Neuronal stem cell (in vitro differentiated cells): ENCODE results near the gene UXT.
A peak's percentile ranks its signal among the peaks of the same experiment; 100 is the strongest.

Experiments used
- DNase-seq: peaks from one replicate; pipeline ENCODE4 v3.0.0-alpha.2; 2013; ENCODE audit warnings: low spot score
- H2AFZ ChIP-seq: one replicate; pipeline ENCODE4 v1.6.1; 2013; ENCODE audit warnings: mild to moderate bottlenecking, low read length, inconsistent platforms
- H2AK5ac ChIP-seq: 2 replicates; pipeline ENCODE4 v1.6.1; 2013; ENCODE audit warnings: low read depth, mild to moderate bottlenecking, inconsistent platforms, low read length, moderate library complexity, mixed read lengths
- H2BK120ac ChIP-seq: 2 replicates; pipeline ENCODE4 v1.6.1; 2013; ENCODE audit warnings: low read depth, mild to moderate bottlenecking, inconsistent platforms, low read length, moderate library complexity, mixed read lengths
- H2BK12ac ChIP-seq: one replicate; pipeline ENCODE4 v1.6.1; 2013; ENCODE audit warnings: low read length, inconsistent platforms
- H2BK15ac ChIP-seq: 2 replicates; pipeline ENCODE4 v1.6.1; 2013; ENCODE audit warnings: mild to moderate bottlenecking, low read length, inconsistent platforms, mixed read lengths
- H2BK5ac ChIP-seq: one replicate; pipeline ENCODE4 v1.6.1; 2013; ENCODE audit warnings: inconsistent platforms, mild to moderate bottlenecking, low read length, moderate library complexity
- H3K14ac ChIP-seq: one replicate; pipeline ENCODE4 v1.6.1; 2013; ENCODE audit warnings: low read length, inconsistent platforms
- H3K18ac ChIP-seq: 2 replicates; pipeline ENCODE4 v1.6.1; 2013; ENCODE audit warnings: low read length, inconsistent platforms
- H3K23ac ChIP-seq: 2 replicates; pipeline ENCODE4 v1.6.1; 2013; ENCODE audit warnings: low read depth, mild to moderate bottlenecking, mixed read lengths, low read length, inconsistent platforms; ENCODE audit not compliant: poor library complexity
- H3K27ac ChIP-seq: replicated peaks from 3 replicates; pipeline ENCODE4 v1.5.1; 2013; ENCODE audit warnings: low read length, inconsistent platforms
- H3K27me3 ChIP-seq, 3 experiments: 2 replicates each; pipeline ENCODE4 v1.6.1; 2013; ENCODE audit warnings: low read length in 3 of 3, mild to moderate bottlenecking in 2 of 3, inconsistent platforms in 1 of 3, low read depth in 1 of 3, mixed read lengths in 1 of 3, moderate library complexity in 1 of 3; ENCODE audit not compliant: control insufficient read depth in 3 of 3, insufficient read depth in 3 of 3
- H3K36me3 ChIP-seq, 2 donors: replicated peaks in 1 of 2; 2 replicates each; pipeline ENCODE4 v1.6.1; 2013; ENCODE audit warnings: low read length in 2 of 2; ENCODE audit not compliant: control insufficient read depth in 2 of 2, insufficient read depth in 2 of 2
- H3K4ac ChIP-seq: 2 replicates; pipeline ENCODE4 v1.6.1; 2013; ENCODE audit warnings: inconsistent platforms, mild to moderate bottlenecking, low read length, moderate library complexity
- H3K4me1 ChIP-seq, 2 donors: 1 replicate in 1 of 2; 2 replicates in 1 of 2; pipeline ENCODE4 v1.6.1; 2013; ENCODE audit warnings: low read length in 2 of 2, low read depth in 1 of 2; ENCODE audit not compliant: control insufficient read depth in 2 of 2, insufficient read depth in 1 of 2
- H3K4me2 ChIP-seq: one replicate; pipeline ENCODE4 v1.6.1; 2013; ENCODE audit warnings: mild to moderate bottlenecking, low read length, inconsistent platforms; ENCODE audit not compliant: insufficient read depth, poor library complexity, severe bottlenecking
- H3K4me3 ChIP-seq, 2 donors: 2 replicates each; pipeline ENCODE4 v1.5.1; 2013; ENCODE audit warnings: low read length in 2 of 2, mild to moderate bottlenecking in 2 of 2, inconsistent platforms in 1 of 2, moderate library complexity in 1 of 2
- H3K79me1 ChIP-seq: one replicate; pipeline ENCODE4 v1.6.1; 2013; ENCODE audit warnings: low read depth, mild to moderate bottlenecking, inconsistent platforms, low read length, moderate library complexity
- H3K9ac ChIP-seq: one replicate; pipeline ENCODE4 v1.6.1; 2013; ENCODE audit warnings: mild to moderate bottlenecking, low read depth, low read length, inconsistent platforms; ENCODE audit not compliant: poor library complexity
- H3K9me3 ChIP-seq, 2 donors: replicated peaks in 1 of 2; 2 replicates each; pipeline versions ENCODE3 to v1.6.1; 2013; ENCODE audit warnings: low read length in 2 of 2, mild to moderate bottlenecking in 2 of 2, inconsistent platforms in 1 of 2, low read depth in 1 of 2, mixed read lengths in 1 of 2, moderate library complexity in 1 of 2; ENCODE audit not compliant: control insufficient read depth in 2 of 2, insufficient read depth in 1 of 2
- H4K8ac ChIP-seq: one replicate; pipeline ENCODE4 v1.6.1; 2013; ENCODE audit warnings: low read depth, mild to moderate bottlenecking, inconsistent platforms, low read length, moderate library complexity
- H4K91ac ChIP-seq: one replicate; pipeline ENCODE4 v1.6.1; 2013; ENCODE audit warnings: low read length, low read depth, mild to moderate bottlenecking, inconsistent platforms; ENCODE audit not compliant: poor library complexity
- WGBS, 2 donors: extraction: QIAGEN DNeasy Blood & Tissue Kit; methylation state at CpG; one replicate each; pipeline ENCODE4 v1.1.7; 2013; ENCODE audit warnings: missing lambda C conversion rate in 2 of 2, mixed read lengths in 1 of 2; ENCODE audit not compliant: insufficient read length in 2 of 2, insufficient replicate concordance in 1 of 2; ENCODE audit errors: extremely low coverage in 2 of 2; 5-methylcytosine and 5-hydroxymethylcytosine counted together

Gene UXT

GRCh38 chrX:47664737-47665136, 5.8 kb upstream of the UXT start:
- no peaks in the 10 kb centered on the region for H3K79me1 ChIP-seq
- H2BK12ac ChIP-seq: no peak overlapping the region
- DNase-seq: no peak
- no peak overlapping the region for H3K27ac ChIP-seq
- H3K23ac ChIP-seq: no peak overlapping the region
- no peaks in the 10 kb centered on the region for H3K27me3 ChIP-seq
- no peak overlapping the region for H3K18ac ChIP-seq
- no peak overlapping the region for H3K14ac ChIP-seq
- no peak overlapping the region for H3K4me3 ChIP-seq
- H3K36me3 ChIP-seq: no peaks in the 10 kb centered on the region
- no peak overlapping the region for H3K4ac ChIP-seq
- H3K4me2 ChIP-seq: no peak overlapping the region
- no peak overlapping the region for H2AFZ ChIP-seq
- no CpG with 5 or more reads among the region's 5 CpGs for WGBS, 2 donors
- H2BK5ac ChIP-seq: no peak overlapping the region
- H3K4me1 ChIP-seq: no peaks in the 10 kb centered on the region
- H2AK5ac ChIP-seq: no peak overlapping the region
- H2BK15ac ChIP-seq: no peak overlapping the region
- no peak overlapping the region for H2BK120ac ChIP-seq
- H4K8ac ChIP-seq: no peak overlapping the region
- no peak overlapping the region for H4K91ac ChIP-seq
- H3K9ac ChIP-seq: no peak overlapping the region
- H3K9me3 ChIP-seq: no peaks in the 10 kb centered on the region

- peaks cover 2 to 6% of the 10 kb centered on the region in 2 donors for H3K36me3 ChIP-seq
- WGBS, 2 donors: no CpG with 5 or more reads among the region's 1 CpG
- H3K23ac ChIP-seq: no peak overlapping the region
- no peaks in the 10 kb centered on the region for H3K79me1 ChIP-seq
- no peaks in the 10 kb centered on the region for H3K4me1 ChIP-seq
- no peak for DNase-seq
- no peak overlapping the region for H2BK15ac ChIP-seq
- no peak overlapping the region for H3K4me3 ChIP-seq
- H3K9ac ChIP-seq: no peak overlapping the region
- H4K91ac ChIP-seq: no peak overlapping the region
- H3K27me3 ChIP-seq: no peaks in the 10 kb centered on the region
- H3K14ac ChIP-seq: no peak overlapping the region
- H2BK12ac ChIP-seq: no peak overlapping the region
- no peak overlapping the region for H2AFZ ChIP-seq
- no peak overlapping the region for H3K4ac ChIP-seq
- H3K18ac ChIP-seq: no peak overlapping the region
- no peak overlapping the region for H3K27ac ChIP-seq
- no peak overlapping the region for H4K8ac ChIP-seq
- no peak overlapping the region for H2BK5ac ChIP-seq
- no peak overlapping the region for H2AK5ac ChIP-seq
- no peak overlapping the region for H2BK120ac ChIP-seq
- H3K4me2 ChIP-seq: no peak overlapping the region
- no peaks in the 10 kb centered on the region for H3K9me3 ChIP-seq
Observed at GRCh38 chrX:47662144-47662657, 3.2 kb upstream of the UXT start.

- no peak overlapping the region for H3K4me3 ChIP-seq
- H3K79me1 ChIP-seq: no peaks in the 10 kb centered on the region
- H3K9me3 ChIP-seq: no peaks in the 10 kb centered on the region
- H2BK120ac ChIP-seq: no peak overlapping the region
- no peak overlapping the region for H4K8ac ChIP-seq
- H3K4me1 ChIP-seq: no peaks in the 10 kb centered on the region
- no peak overlapping the region for H2BK15ac ChIP-seq
- H3K27me3 ChIP-seq: no peaks in the 10 kb centered on the region
- no peak for DNase-seq
- no peak overlapping the region for H3K9ac ChIP-seq
- no peak overlapping the region for H2AK5ac ChIP-seq
- no peak overlapping the region for H2BK5ac ChIP-seq
- no peak overlapping the region for H3K18ac ChIP-seq
- no peak overlapping the region for H2BK12ac ChIP-seq
- no peak overlapping the region for H3K14ac ChIP-seq
- no peak overlapping the region for H2AFZ ChIP-seq
- WGBS, 2 donors: no CpG with 5 or more reads among the region's 7 CpGs
- peaks cover 7 to 13% of the 10 kb centered on the region in 2 donors for H3K36me3 ChIP-seq
- H3K27ac ChIP-seq: no peak overlapping the region
- H3K4ac ChIP-seq: no peak overlapping the region
- H3K23ac ChIP-seq: no peak overlapping the region
- H3K4me2 ChIP-seq: no peak overlapping the region
- no peak overlapping the region for H4K91ac ChIP-seq
Observed at GRCh38 chrX:47661539-47661938, 2.6 kb upstream of the UXT start.

- no peak overlapping the region for H2BK15ac ChIP-seq
- no peak overlapping the region for H2AK5ac ChIP-seq
- no peak overlapping the region for H3K18ac ChIP-seq
- no peak overlapping the region for H3K9ac ChIP-seq
- H3K9me3 ChIP-seq: no peaks in the 10 kb centered on the region
- no peak overlapping the region for H3K14ac ChIP-seq
- H3K36me3 ChIP-seq: peaks cover 12 to 30% of the 10 kb centered on the region in 2 donors
- H3K4me3 ChIP-seq: peak overlapping the region in 1 of 2 donors; percentile 64
- no peaks in the 10 kb centered on the region for H3K79me1 ChIP-seq
- H2BK12ac ChIP-seq: no peak overlapping the region
- peak overlapping the region; percentile 45 for H3K4me2 ChIP-seq
- H3K27ac ChIP-seq: no peak overlapping the region
- H4K91ac ChIP-seq: no peak overlapping the region
- no peak overlapping the region for H2BK120ac ChIP-seq
- H4K8ac ChIP-seq: no peak overlapping the region
- no peak overlapping the region for H3K4ac ChIP-seq
- no peaks in the 10 kb centered on the region for H3K27me3 ChIP-seq
- no peak overlapping the region for H2BK5ac ChIP-seq
- H2AFZ ChIP-seq: peak overlapping the region; percentile 88
- no CpG with 5 or more reads among the region's 8 CpGs for WGBS, 2 donors
- H3K4me1 ChIP-seq: no peaks in the 10 kb centered on the region
- DNase-seq: no peak
- H3K23ac ChIP-seq: no peak overlapping the region
Observed at GRCh38 chrX:47659421-47659726, 394 bp upstream of the UXT start.
